Measurements from ENCODE around the gene FANCC.
"Not testable (repeated sequence)": the region's sequence is repeated elsewhere in the genome, so short reads cannot be mapped to it uniquely, and the experiment has no call there.

The FANCC gene

GRCh38 chr9:95230046-95230445 lies 87.5 kb downstream of the FANCC start:
- no peak for DNase-seq (ENCODE audit: low read depth in 2 of 2)

GRCh38 chr9:95229230-95229915 lies 88.1 kb downstream of the FANCC start:
- no peak for DNase-seq (ENCODE audit: low read depth in 2 of 2)

DNA sequence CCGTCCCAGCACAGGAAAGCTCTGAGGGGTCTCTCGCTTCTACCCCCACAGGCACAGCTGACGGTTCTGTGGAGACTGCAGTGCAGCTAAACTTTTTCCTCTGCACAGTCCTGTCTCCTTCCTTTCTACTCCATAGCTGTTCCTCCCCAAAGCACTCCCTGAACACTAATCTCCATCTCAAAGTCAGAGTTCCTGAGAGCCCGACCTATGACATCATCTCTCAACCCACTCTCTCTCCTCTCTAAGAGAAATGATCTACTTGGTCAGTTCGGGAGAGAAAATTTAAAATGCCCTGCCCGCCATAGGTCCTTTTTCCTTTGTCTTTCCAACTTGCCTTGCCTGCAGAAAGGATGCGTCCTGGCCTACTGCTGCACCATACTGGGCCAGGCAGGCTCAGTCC lies 90.6 kb downstream of the FANCC start:
- DNase-seq (ENCODE audit: low read depth in 2 of 2) = no peak

DNA sequence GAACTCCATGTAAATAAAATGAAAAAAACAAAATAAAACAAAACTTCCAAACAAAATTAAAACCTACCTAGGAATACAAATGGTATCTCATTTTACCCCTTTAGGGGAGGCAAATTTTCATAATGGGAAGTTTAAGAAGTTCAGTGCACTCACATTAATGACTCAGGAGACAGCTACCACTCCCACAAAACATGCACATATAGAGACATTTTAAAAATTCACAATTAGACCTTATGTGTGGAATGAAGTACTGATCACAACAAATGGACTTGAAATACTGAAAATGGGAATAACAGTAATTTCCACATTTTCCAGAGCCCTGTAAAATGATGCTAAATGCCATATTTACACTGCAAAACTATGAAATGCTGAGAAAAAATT lies 91.8 kb downstream of the FANCC start:
- DNase-seq (ENCODE audit: low read depth in 2 of 2) = no peak

GRCh38 chr9:95225076-95225725 lies 92.3 kb downstream of the FANCC start:
- no peak for DNase-seq (ENCODE audit: low read depth in 2 of 2)

DNA sequence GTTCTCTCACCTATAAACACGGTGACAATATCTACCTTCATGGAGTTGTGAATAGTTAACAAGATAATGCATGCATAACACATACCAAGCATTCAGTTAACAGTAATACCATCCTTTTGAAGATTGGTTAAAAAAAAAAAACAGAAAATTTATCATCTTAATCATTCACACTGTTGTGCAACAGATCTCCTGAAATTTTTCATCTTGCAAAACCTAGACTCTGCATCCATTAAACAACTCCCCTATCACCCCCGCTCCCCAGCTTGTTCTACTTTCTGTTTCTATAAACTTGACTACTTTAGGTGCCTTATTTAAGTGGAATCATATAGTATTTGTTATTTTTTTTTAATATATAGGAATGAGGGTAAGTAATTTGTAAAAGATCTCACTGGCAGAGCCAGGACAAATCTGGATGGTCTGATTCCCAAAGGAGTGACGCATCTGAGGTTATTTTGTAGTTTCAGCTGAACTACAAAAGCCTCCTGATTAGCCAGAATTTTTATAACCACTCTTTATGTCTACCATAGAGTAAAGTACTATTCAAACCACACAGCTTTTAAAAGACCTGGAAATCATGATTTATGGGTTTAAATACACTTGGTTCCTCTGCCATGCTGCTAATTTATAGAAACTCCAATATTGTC lies 93.0 kb downstream of the FANCC start:
- DNase-seq (ENCODE audit: low read depth in 2 of 2) = no peak

DNA sequence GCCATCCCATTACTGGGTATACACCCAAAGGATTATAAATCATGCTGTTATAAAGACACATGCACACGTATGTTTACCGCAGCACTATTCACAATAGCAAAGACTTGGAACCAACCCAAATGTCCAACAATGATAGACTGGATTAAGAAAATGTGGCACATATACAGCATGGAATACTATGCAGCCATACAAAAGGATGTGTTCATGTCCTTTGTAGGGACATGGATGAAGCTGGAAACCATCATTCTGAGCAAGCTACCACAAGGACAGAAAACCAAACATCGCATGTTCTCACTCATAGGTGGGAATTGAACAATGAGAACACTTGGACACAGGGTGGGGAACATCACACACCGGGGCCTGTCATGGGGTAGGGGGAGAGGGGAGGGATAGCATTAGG lies 97.2 kb downstream of the FANCC start:
- DNase-seq (ENCODE audit: low read depth in 2 of 2) = not testable (repeated sequence)

DNA sequence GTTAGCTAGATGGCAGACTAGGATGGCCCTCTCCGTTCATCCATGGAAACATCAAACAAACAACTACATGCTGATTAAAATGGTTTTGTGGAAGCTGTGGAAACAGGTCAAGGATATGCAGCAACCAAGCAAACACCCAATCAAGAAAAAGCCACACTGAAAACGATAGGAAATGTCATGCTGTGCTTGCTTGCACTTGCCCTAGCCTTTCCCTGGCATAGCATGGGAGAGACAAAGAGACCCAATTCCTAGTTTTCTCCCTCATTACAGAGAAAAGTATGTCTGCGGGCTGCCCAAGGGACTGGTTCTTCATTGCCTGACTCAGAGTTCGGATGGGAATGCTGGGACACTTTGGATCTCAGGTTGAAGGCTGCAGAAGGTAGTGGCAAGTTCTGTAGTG lies 98.7 kb downstream of the FANCC start:
- DNase-seq (ENCODE audit: low read depth in 2 of 2) = no peak

- DNase-seq (ENCODE audit: low read depth in 2 of 2) = no peak
Measured at GRCh38 chr9:95217936-95218335, 99.6 kb downstream of the FANCC start.

DNA sequence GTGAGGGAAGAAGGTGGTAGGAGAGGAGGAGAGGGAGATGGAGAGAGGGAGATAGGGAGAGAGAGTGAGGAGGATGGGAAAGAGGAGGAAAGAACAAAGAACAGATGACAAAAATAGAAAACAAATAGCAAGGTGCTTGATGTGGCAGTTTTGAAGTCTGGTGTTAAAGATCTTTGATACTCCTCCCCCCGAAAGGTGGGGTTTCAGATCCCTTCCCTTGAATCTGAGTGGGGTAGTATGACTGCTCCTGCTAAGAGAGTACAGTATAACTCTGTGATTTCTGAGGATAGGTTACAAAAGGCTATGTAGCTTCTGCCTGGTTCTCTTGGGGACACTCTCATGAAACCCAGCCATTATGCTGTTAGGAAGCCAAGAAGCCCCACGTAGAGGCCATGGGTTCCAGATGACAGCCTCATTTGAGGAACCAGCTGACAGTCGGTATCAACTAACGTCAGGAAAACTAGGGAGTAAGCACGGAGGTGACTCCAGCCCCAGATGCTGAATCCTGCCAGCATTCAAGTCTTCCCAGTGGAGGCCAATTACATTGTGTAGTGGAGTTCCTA lies 102.1 kb downstream of the FANCC start:
- DNase-seq (ENCODE audit: low read depth in 2 of 2) = no peak

- DNase-seq (ENCODE audit: low read depth in 2 of 2) = no peak
Measured at GRCh38 chr9:95213117-95213516, 104.4 kb downstream of the FANCC start.

DNA sequence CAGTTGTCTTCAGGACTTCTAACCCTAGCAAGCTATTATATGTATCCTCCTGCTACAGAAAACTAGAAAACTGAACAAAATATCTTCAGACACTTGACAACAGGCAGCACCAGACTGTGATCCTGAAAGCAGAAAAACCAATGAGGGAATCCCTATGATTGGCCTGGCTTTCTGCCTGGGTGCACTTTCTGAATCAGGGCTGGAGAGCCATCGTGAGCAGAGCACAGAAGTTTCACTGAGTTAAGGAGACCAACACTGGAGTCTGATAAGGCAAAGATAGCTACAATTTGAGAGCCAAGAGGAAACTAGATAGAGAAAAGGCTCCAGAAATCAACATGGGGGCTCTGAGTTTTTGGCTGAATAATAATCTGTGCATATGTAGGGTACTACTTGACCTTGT lies 106.5 kb downstream of the FANCC start:
- no peak for DNase-seq (ENCODE audit: low read depth in 2 of 2)

DNA sequence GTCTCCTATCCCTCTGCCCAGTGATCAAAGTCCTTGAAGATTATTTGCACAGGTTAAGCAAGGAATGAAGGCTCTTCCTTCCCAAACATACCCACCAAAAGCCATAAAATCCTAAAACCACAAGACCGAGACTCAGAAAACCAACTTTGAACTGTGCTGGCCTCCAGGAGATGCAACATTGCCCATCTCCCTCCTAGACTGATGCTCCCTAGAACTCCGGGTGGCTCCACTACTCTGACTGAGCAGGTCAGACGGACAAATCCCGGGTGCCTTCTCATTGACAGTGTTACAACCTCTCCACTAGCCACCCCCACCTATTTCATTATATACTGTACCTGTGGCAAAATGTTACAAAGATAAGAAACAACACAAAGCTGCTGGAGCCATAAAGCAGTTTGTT lies 110.1 kb downstream of the FANCC start:
- DNase-seq (ENCODE audit: low read depth in 2 of 2) = no peak

DNA sequence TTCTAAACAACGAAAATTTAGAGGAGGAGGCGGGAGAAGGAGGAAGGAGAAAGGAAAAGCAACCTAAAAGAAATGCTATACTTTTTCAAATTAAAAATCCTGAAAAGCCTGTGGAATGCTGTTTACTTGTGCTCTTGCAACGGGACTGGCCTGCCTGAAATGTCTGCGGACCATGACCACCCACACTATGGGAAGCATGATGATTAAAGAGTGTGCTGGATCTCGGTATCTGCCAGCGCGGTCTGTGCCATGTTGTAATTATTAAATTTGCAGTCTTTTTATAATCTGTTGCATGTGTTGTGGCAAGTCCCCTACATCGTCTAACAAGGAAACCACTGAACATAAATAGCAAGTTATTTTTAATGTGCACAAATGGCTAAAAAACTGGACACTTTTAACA lies 111.4 kb downstream of the FANCC start:
- no peak for DNase-seq (ENCODE audit: low read depth in 2 of 2)

- no peak for DNase-seq (ENCODE audit: low read depth in 2 of 2)
Measured at GRCh38 chr9:95204710-95205109, 112.8 kb downstream of the FANCC start.

- no peak for DNase-seq (ENCODE audit: low read depth in 2 of 2)
Measured at GRCh38 chr9:95204310-95204709, 113.2 kb downstream of the FANCC start.

- not testable (repeated sequence) for DNase-seq (ENCODE audit: low read depth in 2 of 2)
Measured at GRCh38 chr9:95203019-95203418, 114.5 kb downstream of the FANCC start.

DNA sequence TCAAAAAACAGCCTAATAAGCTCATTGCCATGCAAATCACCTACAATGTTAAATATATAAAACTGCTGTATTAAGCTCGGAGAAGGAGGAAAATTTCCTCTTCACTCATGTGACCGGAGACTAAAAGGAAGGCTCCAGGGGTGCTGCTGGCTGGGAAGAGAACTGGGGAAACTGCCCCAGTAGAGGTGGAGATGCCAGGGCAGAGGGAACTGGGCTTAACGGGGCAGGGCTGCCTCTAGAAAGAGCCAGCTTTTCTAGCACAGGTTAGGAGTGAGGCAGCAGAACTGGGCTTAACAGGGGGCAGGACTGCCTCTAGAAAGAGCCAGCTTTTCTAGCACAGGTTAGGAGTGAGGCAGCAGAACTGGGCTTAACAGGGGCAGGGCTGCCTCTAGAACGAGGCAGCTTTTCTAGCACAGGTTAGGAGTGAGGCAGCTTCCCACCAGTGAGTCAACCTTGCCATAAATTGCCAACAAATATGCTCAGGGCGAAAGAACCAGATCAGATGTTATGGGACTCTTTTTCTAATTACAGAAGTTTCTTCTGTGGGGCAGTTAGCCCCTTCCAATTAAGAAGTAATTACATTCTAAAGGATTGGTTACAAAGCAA lies 115.3 kb downstream of the FANCC start:
- DNase-seq (ENCODE audit: low read depth in 2 of 2) = no peak

DNA sequence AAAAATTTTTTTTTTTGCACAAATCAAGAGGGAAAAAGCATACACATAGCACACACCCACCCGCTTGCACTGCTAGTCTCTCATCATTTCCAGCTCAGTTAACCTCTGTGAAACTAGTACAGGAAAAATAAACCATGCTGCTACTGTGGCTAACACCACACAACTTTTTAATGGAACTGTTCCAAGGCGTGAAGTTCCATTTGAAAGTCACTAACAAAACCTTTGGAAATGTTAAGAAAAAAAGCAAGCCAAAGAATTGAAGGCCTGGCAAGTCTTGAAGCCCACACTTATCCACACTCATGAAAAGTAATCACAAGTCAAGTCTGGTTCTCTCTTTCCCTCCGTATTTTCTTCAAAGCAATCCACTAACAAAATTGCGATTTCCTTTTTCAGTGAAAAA lies 116.3 kb downstream of the FANCC start:
- DNase-seq (ENCODE audit: low read depth in 2 of 2) = no peak

DNA sequence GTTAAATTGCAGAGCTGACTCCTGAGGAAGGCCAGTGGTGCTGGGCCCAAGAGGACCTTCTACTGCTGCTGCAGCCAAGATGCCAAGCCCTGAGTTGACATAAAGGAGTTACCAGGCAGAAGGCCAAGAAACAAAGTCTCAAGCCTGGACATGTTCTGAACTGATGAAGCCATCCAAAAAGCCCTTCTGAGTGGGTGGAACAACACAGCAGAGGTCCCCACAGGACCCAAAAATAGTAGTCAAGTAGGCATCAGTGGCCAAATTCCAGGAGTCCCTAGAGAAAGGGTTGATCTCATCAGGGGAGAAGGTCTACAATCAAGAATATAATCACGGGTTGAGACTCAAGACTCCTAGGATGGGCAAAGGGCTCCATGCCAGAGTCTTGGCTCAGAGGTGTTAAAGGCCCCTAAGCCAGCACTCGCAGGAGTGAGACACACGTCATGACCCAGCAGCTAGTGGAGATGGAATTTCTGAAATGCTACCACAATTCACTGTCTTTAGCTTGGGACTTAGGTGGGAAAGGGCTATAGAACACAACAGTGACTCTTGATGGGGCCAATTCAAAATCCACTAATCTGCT lies 119.7 kb downstream of the FANCC start:
- DNase-seq (ENCODE audit: low read depth in 2 of 2) = no peak

- DNase-seq (ENCODE audit: low read depth in 2 of 2) = no peak
Measured at GRCh38 chr9:95193480-95193879, 124.0 kb downstream of the FANCC start.

- no peak for DNase-seq (ENCODE audit: low read depth in 2 of 2)
Measured at GRCh38 chr9:95193067-95193466, 124.4 kb downstream of the FANCC start.

Measured in stimulated activated CD4-positive, alpha-beta T cell treated with anti-CD3 and anti-CD28 coated beads, Interleukin-1b, Interleukin-23, amount 100 ng/mL, for 4 hours (primary cell).